Activated CD8-positive, alpha-beta memory T cell treated with anti-CD3 and anti-CD28 coated beads, Interleukin-2, amount 50 U/mL, for 1 hour (primary cell): ENCODE data around the gene AOPEP.
"Not testable (repeated sequence)": the region's sequence is repeated elsewhere in the genome, so short reads cannot be mapped to it uniquely, and the experiment has no call there.

ENCODE experiments used
- DNase-seq: peaks from one replicate; pipeline ENCODE4 v3.0.0-alpha.2; 2020; ENCODE audit errors: extremely low read depth

Gene AOPEP

DNA sequence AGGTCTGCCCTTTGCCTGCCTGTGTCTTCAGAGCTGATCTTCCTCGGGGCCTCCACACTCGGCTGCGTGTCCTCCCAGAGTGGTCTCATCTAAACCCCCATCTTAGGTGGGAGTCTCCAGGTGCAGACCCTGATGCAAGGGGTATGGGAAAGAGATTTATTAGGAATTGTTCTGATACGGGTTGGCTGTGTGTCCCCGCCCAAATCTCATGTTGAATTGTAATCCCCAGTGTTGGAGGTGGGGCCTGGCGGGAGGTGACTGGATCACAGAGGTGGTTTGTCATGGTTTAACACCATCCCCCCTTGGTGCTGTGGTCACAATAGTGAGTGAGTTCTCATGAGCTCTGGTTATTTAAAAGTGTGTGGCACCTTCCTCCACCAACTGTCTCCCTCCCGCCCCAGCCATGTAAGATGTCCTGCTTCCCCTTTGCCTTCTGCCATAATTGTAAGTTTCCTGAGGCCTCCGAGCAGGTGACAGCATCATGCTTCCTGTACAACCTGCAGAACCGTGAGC lies 208.4 kb downstream of the AOPEP start:
- DNase-seq, result no peak

GRCh38 chr9:94935396-94935795 lies 208.9 kb downstream of the AOPEP start:
- no peak for DNase-seq

GRCh38 chr9:94936419-94936818 lies 209.9 kb downstream of the AOPEP start:
- DNase-seq, result no peak

DNA sequence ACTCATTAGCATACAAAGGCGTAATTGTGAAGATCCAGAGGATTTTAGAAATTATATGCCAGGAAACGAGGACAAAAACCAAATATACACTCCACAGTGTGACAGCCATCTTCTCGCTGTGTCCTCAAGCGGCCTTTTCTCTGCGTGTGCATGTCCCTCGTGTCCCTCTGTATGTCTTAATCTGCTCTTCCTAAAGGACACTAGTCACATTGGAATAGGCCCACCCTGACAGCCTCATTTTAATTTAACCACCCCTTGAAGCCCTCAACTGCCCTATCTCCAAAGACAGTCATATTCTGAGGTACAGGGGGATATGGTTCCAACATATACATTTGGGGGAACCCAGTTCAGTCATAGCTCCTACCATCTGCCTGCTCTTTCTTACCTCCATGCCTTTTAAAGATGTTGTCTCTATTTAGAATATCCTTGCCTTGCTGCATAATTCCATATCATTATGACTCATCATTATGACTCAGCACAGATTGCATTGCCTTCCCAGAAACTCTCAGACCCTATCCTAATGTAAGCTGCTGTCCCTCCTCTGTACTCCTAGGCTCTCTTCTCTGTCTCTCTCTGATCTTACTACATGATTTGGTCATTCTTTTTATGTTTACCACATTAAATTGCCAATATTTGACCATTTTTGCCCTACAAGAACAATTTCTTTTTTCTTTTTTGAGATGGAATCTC lies 210.9 kb downstream of the AOPEP start:
- DNase-seq, result no peak

DNA sequence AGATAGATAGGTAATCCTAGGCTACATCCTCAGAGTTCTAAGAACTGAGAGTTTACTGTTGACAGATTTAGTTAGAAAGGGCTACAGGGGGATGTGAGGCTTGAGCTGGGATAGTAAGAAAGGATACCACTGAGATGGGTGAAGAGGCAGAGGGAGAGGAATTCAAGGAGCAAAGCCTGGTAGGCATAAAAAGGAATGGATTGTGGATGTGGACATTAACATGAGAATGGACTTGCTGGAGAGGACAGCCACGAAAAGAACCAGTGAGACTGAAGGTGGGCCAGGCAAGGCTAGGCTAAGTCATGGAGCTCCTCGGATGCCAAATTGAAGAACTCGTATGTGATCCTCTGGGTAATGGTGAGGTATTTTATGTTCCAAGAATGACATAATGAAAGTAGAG lies 211.9 kb downstream of the AOPEP start:
- DNase-seq, result no peak

GRCh38 chr9:94940296-94940695 lies 213.8 kb downstream of the AOPEP start:
- DNase-seq, result not testable (repeated sequence)

DNA sequence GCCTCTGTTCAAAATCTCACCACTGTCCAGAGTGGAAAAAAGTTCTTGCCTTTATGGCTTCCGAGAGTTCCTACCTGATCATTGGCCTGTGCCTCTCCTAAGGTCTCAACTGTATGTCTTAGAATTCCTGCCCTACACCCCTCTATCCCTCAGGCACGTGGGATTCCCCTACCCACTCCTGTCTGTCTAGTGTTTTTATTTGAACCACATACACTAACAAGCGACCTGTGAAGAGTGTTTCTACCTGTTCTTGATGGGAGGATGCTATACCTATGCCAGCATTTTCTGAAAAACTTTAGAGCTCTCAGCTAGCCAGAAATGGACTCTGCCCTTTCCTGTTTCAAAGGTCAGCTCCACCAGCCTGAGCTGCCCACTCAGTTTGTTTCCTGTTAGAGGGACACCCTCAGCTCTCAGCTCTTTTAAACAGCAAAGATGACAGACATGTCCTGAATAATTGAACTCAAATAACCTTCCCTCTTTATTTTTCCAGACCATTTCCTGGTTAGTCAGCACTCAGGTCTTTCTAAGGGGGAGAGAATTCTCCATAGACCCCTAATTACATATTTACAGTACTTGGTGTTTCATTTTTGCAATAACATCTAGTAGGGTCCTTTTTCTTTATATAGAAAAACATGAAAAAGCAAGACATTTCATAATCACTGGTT lies 214.8 kb downstream of the AOPEP start:
- DNase-seq, result no peak

GRCh38 chr9:94944626-94945025 lies 218.1 kb downstream of the AOPEP start:
- DNase-seq, result no peak

DNA sequence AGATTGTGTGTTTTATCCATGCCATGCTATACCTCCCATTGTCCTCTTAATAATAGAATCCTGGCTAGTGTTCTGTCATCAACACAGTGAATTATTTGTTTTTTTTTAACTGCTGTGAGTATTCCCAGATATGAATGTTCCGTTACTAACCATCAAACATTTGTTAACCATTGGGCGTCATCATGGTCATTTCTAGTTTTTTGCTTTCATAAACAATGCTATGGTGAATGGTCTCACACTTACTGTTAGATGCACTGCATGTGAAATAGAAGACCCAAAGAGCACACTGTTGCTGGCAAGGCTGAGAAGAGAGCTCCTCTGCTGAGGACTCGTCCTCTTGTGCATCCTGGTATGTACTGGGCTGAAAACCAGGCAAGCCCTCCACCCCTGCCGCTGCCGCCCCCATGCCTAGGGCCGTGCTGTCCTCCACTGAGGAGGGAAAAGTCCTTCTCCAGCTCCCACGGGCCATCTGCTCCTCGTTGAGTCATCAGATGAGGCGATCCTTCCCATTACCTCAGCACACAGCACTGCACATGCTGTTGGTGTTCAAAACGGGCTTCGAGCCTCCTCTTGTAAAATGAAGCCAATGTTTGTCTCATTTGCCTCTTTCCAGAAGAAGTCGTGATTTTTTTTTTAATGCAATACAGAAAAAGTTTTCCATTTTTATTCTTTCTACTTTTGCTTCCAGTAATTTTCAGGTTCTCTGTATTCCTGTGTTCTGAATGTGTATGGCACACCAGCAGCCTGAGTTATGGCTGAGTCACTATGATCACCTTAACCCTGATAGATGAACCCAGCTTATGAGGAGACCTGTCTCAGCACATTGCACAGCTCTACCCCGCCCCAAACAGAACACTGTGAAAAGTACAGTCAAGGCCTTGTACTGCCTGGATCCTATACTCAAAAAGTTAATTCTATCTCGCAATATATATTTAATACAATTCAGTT lies 219.0 kb downstream of the AOPEP start:
- no peak for DNase-seq

- DNase-seq, result no peak
Measured at GRCh38 chr9:94946256-94946655, 219.8 kb downstream of the AOPEP start.

DNA sequence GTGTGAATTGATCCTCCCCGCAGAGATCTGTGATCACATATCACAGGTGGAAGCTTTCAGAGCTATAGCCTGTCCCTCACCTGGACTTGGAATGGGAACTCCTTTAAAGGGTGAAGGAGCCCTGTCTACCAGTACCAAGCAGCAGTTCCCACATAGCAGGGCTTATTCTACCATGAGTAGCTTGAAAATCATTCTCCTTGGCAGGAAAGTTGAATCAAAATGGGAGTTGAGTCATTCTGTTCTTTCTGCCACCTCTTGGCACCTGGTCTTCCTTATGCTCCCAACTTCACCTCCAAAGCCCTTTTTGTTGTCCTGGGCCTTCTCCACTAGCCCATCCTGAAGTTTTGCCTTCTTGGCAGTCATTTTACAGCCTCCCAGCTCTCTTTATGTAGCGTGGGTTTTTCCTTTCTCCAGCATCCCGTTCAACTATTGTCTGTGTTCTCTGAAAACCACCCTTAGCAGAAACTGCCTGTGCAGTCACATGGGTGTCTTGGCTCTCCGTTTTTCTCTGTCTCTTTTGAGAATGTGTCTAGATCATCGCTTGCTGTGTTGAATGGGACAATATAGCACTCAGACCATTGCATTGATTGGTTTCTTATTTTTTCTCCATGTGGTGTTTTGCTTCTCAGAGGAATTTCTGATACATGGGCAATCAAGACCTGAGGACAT lies 222.2 kb downstream of the AOPEP start:
- DNase-seq, result no peak

GRCh38 chr9:94949370-94949769 lies 222.9 kb downstream of the AOPEP start:
- no peak for DNase-seq

- no peak for DNase-seq
Measured at GRCh38 chr9:94950040-94950578, 223.6 kb downstream of the AOPEP start.

DNA sequence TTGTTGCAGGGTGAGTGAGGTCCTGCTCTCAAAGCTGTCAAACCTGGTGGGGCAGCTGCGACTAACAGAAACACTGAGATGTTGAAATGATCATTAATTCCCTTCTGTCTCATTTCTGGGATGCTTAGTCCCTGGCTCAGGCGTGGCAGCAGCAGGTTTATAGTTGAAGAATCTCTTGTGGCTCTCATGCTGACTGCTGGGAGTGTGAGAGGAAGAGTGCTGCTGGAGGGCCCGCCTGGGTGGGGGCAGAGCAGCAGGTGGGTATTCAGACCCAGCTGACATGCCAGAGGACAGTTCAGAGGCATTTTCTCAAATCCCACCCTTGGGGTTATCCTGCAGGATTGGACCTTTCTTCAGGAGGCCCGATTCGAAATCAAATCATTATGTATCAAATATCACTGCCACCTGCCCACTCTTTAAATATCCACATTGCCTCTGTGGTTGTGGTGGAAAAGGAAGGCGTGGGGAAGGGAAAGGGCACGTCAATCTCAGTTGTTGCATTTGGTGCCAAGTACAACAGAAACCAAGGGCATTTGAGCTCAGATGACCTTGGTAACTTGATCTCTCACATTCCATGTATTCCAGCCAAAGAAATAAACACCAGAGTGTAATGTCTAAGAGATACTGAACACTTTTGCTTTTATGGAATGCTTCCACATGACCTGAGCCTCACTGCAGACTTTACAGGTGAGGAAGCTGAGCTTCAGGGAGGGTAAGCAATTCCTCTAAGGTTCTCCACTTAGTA lies 224.3 kb downstream of the AOPEP start:
- no peak for DNase-seq

GRCh38 chr9:94951324-94952135 lies 225.0 kb downstream of the AOPEP start:
- no peak for DNase-seq

- DNase-seq, result no peak
Measured at GRCh38 chr9:94952565-94953373, 226.3 kb downstream of the AOPEP start.

- DNase-seq, result no peak
Measured at GRCh38 chr9:94956731-94957130, 230.2 kb downstream of the AOPEP start.

DNA sequence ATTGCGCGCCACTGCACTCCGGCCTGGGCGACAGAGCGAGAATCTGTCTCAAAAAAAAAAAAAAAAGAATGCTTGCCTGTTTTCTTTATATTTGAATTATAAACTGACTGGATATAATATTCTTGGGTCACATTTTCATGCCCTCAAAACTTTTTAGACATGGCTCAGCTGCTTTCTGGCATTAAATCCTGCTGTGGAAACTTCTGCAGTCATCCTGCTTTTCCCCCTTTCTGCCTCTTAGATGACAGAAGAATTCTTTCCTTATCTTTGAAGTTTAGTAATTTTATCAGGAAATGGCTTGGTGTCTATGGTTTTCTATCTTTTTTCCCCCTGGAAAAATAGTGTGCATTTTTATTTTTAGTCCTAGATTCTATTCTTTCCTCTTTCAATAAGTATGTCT lies 234.5 kb downstream of the AOPEP start:
- DNase-seq, result no peak

GRCh38 chr9:94961870-94962269 lies 235.4 kb downstream of the AOPEP start:
- DNase-seq, result no peak
